Activated CD8-positive, alpha-beta memory T cell treated with anti-CD3 and anti-CD28 coated beads for 1 hour (primary cell): ENCODE measurements around the gene RIMKLB.
"Not testable (repeated sequence)": the region's sequence is repeated elsewhere in the genome, so short reads cannot be mapped to it uniquely, and the experiment has no call there.

Experiments
- DNase-seq, 2 donors: peaks; one replicate each; pipeline ENCODE4 v3.0.0-alpha.2; 2020; ENCODE audit warnings: low read depth in 1 of 2; ENCODE audit errors: extremely low read depth in 1 of 2

RIMKLB gene

DNA sequence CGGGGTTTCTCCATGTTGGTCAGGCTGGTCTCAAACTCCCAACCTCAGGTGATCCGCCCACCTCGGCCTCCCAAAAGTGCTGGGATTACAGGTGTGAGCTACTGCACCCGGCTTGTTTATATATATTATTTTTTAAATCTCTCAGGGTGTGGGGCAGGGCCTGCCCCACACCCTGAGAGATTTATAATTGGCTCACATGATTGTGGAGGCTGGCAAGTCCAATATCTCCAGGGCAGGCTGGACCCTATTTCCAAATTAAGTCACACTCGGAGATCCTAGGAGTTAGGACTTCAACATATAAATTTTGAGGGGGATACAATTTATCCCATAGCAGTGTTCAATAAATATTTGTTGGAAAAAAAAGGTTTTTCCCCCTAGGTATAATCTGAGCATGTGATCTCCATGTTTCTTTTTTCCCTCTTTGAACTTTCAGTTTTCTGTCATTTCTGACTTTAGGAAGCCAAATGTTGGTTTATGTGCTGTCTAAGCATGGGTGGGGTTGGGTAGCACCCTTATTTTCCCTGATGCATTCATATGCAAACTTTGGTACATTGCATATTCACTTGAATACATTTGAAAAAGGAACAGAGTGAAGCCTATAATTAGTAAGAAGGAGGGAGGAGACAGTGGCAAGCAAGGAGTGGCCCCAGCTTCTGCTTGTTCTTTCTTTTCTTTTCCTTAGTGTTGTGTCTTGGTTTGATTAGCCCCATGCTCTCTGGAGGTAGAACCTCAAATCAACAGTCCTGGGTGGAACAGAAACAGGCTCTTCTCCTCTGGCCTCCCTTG lies 116.0 kb downstream of the RIMKLB start:
- DNase-seq = no peak

DNA sequence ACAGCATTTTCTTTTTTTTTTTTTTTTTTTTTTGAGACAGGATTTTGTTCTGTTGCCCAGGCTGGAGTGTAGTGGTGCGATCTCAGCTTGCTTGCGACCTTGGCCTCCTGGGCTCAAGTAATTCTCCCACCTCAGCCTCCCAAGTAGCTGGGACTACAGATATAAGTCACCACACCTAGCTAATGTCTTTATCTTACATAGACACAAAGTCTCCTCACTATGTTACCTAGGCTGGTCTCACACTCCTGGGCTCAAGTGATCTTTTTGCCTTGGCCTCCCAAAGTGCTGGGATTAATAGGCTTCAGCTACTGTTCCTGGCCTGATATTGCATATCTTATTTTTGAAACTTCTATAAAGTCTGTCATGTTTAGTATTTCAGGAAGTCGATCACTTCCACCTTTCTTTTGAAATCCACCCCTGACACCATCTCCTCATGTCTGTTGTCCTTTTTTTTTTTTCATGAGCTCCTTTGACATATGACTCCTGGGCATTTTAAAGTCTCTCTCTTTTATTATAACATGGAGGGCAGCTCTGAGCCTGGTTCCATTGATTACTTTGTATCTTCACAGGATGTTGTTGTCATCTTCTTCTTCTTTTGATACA lies 118.8 kb downstream of the RIMKLB start:
- DNase-seq = no peak

DNA sequence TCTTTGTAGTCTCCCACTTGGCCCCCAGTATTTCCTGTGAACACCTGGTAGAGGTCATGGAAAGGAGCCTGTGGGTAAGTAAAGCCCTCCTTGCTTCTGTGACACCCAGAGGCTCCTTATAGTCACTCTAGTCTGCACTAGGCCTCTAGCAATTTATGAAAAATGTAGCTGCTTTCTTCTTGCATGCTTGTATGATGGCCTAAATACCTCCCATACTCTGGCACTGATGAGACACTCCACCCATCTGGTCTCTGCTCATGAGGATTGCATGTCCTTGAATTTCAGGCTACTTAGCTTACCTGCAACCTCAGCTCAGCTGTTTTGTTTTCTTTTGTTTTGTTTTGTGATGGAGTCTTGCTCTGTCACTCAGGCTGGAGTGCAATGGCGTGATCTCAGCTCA lies 120.1 kb downstream of the RIMKLB start:
- DNase-seq = no peak

DNA sequence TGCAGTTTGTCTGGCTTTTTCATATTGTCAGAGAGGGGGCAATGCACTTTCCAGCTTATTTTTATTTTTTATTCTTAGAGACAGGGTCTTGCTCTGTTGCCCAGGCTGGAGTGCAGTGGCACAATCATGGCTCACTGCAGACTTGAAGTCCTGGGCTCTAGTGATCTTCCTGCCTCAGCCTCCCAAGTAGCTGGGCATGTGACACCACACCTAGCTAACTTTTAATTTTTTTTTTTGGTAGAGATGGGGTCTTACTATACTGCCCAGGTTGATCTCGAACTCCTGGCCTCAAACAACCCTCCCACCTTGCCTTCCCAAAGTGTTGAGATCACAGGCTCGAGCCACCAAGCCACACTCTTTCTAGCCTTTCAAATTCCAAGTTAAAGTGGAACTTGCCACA lies 120.7 kb downstream of the RIMKLB start:
- DNase-seq = no peak

DNA sequence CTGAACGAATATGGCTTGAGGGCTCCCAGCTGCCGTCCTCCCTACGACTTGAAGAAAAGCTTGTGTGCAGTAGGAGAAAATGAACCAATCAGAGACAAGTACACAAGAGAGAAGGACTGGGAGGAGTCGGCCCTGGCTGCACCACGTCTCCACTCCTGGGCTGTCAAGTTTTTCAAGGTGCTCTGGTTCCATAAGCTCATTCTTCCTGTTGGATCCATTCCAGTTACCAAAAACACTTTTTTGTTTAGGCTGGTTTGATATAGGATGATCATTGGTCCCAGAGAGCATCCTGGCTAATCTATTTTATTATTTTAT lies 121.8 kb downstream of the RIMKLB start:
- DNase-seq = no peak

DNA sequence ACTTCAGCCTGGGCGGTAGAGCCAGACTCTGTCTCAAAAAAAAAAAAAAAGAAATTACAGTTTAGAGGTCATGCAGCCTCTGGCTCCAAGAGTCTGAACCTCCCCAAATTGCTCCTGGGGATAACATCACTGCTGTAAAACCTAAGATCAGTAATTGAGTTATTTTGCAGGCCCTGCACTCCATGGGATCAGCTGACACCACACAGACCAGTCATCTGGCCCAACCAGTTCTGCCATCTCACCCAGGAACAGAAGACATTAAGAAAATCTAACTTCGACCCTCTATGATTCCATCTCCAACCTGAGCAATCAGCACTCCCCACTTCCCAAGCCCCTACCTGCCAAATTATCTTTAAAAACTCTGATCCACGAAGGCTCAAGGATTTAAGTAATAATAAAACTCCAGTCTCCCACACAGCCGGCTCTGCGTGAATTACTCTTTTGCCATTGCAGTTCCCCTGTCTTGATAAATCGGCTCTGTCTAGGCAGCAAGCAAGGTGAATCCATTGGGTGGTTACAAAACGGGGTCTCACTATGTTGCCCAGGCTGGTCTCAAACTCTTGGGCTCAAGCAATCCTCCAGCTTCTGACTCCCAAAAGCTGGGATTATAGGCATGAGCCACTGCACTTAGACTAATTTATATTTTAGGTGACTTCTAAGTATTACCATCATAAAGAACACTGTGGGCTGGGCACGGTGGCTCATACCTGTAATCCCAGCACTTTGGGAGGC lies 123.1 kb downstream of the RIMKLB start:
- not testable (repeated sequence) for DNase-seq

DNA sequence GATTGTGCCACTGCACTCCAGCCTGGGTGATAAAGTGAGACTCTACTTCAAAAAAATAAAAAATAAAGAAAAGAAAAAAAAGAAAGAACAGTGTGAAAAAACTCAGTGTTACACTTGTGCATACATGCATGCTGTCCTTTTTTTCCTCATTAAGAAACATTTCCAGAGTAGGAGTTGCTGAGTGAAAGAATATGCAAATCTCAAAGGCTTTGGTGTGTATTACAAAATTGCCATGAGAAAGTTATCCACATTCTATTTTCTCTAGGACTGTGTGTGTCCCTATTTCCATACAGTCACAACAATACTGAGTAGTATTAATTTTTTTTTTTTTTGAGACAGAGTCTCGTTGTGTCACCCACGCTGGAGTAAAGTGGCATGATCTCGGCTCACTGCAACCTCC lies 123.8 kb downstream of the RIMKLB start:
- no peak for DNase-seq

DNA sequence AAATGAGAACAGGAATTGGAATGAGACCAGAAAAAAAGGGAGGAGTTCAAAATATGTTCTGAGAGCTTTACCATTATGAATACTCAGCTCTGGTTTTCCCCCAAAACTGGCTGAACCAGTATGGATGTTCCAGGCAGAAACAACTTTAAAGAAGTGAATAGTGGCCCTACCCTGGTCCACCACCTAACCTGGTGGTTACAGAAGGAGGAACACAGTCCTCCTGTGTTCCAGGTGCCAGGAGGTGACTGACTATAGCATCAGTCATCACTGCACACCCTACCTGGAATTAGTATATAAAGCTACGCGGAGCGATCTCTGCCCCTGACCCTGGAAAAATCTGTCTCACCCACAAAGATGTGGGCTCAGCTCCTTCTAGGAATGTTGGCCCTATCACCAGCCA lies 124.5 kb downstream of the RIMKLB start, which contains the start of gene A2ML1:
A2ML1 (plus strand) TSS at position 324 of the 400 bp plus-strand sequence; CDS start at position 355, 31 bp downstream.
- DNase-seq = no peak

DNA sequence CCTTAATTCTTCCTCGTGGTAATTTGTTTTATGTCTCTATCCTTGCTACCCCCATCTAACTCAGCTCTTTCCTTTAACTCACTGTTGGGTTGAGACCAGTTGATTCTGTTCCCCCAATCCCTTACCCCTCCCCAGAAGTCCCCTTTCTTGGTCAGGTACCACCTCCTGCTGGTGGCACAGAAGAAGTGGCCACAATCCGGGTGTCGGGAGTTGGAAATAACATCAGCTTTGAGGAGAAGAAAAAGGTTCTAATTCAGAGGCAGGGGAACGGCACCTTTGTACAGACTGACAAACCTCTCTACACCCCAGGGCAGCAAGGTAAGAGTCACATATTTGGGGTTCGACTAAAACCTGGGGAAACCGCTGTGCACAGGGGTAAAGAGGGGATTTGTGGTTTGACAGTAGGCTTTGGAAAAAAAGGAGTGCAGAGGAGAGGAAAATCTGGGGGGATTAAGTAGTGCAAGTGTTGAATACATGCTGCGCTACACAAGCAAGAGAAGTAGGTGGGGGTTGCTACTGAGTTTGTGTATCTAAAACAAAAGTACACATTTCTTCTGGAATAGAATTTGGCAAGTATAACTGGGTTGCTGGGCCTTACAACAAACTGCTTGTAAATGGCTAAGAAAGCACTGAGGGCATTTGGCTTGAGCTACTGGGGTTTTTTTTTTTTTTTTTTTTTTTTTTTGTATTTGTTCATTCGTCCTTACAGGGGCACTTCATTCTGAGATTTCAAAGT lies 125.9 kb downstream of the RIMKLB start:
- no peak for DNase-seq

DNA sequence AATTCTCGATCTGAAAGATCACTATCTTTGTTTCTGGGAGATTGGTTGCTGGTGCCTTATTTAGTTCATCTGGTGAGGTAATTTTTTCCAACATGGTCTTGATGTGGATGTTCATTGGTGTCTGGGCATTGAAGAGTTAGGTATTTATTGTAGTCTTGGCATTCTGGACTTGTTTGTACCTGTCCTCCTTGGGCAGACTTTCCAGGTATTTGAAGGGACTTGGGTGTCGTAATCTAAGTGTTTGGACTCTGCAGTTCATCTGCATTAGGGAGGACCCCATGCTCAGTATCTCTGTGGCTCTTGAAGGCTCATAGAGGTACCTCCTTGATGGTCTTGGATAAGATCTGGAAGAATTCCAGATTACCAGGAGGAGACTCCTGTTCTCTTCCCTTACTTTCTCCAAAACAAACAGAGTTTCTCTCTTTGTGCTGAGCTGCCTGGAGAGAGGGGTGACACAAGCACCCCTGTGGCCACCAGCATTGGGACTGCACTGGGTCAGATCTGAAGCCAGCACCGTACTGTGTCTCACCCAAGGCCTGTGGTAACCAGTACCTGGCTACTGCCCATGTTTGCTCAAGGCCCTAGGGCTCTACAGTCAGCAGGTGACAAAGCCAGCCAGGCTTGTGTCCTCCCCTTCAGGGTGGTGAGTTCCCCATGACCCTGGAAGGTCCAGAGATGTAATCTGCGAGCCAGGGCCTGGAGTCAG lies 129.9 kb downstream of the RIMKLB start:
- no peak for DNase-seq

DNA sequence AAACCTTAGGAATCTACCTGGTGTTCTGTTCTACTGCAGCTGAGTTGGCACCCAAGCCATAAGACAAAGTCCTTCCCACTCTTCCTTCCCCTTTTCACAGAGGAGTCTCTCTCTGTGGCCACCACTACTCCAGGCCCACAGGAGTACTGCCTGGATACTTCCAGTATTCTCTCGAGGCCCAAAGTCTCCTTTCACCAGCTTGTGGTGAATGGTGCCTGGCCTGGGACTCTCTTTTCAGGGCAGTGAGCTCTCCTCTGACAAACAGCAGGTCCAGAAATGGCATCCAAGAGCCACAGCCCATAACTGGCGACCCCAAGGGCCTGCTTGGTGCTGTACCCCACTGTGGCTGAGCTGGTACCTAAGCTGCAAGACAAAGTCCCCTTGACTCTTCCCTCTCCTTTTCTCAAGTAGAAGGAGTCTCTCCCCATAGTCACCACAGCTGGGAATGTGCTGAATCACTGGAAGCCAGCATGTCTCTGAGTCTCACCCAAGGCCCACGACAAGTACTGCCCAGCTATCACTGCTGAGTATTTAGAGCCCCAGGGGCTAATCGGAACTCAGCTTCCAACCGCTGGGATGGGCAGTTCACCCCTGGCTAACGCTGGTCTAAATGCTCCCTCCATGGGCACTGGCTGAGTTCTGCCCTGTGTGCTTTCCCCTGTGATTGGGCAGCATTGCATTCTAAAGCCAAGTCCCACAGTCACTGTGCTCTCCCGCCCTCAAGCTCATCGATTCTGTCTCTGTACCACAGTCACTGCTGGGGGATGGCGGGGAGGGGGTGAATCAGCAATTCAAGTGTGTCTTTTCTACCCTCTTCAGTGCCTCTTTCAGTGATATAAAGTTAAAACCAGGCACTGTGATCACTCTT lies 130.7 kb downstream of the RIMKLB start:
- no peak for DNase-seq

DNA sequence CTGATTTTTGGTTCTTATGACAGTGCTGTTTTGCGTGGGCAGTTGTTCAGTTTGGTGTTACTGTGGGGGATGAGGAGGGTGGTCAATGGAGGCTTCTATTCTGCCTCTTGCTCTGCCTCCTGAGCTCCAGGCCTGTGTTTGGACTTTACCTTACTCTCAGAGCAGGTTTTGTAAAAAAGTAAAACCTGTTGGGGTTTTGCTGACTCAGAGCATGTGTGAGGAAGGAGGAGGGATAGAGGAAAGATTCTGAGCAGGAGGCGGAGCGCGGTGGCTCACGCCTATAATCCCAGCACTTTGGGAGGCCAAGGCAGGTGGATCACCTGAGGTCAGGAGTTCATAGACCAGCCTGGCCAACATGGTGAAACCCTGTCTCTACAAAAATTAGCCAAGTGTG lies 131.3 kb downstream of the RIMKLB start:
- DNase-seq = no peak

DNA sequence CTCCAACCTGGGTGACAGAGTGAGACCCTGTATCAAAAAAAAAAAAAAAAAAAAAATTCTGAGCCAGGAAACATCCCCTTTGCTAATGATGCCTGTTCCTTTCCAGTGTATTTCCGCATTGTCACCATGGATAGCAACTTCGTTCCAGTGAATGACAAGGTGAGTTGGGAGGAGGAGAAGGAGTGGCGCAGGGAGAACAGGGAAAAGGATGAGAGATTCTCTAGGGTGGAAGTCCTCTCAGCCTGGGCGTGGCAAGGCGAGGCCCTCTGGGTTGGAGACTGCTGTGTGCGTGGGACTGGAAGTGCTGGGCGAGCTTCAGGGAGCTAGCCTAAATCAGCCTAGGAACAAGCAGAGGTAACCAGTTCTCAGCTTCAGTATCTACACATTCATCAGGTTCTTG lies 131.8 kb downstream of the RIMKLB start:
- DNase-seq = no peak

DNA sequence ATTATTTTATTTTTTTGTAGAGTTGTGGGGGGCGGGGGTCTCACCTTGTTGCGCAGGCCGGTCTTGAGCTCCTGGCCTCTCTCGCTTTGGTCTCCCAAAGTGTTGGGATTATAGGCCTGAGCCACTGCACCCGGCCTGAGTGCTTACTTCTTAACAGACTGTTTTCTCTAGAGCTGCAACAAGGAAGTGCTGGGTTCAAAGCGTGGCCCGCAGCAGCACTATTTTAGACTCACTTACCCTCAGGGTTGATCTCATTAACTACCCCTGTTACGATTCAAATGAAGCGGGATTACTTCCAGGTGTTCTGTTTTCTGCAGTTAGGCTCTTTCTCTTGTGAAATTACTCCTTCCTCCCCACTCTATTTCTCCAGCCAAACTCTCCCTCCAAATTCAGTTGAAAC lies 133.3 kb downstream of the RIMKLB start:
- DNase-seq = no peak

DNA sequence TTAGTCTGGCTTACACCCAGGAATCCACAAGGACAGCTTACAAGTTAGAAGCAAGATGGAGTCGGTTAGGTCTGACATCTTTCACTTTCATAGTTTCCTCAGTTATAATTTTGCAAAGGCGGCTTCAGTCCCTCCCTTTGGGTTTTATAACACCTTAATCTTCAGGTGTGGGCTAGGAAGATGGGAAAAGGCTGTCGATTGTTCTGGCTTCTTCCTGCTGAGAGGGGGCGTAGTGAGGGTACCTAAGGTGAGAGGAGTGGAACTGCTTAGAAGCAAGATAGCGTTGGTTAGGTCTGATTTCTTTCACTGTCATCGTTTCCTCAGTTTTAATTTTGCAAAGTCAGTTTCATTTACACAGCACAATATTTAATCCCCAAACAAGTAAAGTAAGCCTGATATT lies 134.7 kb downstream of the RIMKLB start:
- DNase-seq = no peak
